NCI-H2107 (cell line): ENCODE results near the gene EPB41L4B.
"Not testable (repeated sequence)": the region's sequence is repeated elsewhere in the genome, so short reads cannot be mapped to it uniquely, and the experiment has no call there.

Experiments used
- DNase-seq: peaks from one replicate; lab custom pipeline; 2025; lab: John Stamatoyannopoulos, UW

EPB41L4B gene

DNA sequence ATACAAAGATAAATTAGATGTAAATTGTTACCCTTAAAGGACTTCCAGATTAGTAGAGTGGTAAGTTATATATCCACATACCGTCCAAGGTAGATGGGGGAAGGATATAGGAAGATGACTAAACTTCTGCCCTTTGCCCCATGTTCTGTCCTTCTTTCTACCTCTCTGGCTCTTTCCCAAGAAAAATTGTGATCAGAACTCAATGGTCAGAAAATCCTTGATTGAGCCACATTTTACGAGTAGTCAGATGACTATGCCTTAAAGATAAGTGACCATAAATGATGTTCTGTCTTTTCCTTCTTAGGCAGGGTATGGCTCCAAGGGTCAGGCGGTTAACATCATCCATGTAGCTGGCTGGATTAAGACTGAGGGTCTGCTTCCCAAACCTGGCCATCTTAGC is 158.2 kb downstream of the EPB41L4B start:
- DNase-seq = no peak

- DNase-seq = no peak
Observed at GRCh38 chr9:109161471-109161870, 159.4 kb downstream of the EPB41L4B start.

DNA sequence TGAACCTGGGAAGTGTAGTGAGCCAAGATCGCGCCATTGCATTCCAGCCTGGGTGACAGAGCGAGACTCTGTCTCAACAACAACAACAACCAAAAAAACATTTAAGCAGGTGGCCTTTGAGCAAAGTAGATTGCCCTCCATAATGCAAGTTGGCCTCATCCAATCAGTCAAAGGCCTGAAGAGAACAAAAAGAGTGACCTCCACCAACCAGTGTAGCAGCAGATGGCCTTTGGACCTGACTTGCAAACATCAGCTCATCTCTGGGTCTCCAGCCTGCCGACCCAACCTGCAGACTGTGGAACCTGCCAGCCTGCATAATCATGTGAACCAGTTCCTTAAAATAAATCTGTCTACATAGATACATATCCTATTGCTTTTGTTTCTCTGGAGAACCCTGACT is 161.3 kb downstream of the EPB41L4B start:
- no peak for DNase-seq

GRCh38 chr9:109158651-109159050 is 162.2 kb downstream of the EPB41L4B start:
- no peak for DNase-seq

DNA sequence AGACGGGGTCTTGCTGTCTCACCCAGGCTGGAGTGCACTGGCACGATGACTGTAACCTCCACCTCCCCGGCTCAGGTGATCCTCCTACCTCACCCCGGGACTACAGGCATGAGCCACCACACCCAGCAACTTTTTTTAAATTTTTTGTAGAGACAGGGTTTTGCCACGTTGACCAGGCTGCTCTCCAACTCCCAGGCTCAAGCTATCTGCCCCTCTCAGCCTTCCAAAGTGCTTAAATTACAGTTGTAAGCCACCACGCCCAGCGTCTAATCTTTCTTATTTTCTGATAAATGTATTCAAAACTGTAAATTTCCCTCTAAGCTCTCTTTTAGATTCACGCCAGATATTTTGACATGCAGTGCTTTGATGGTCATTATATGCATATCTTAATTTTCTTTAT is 164.2 kb downstream of the EPB41L4B start:
- no peak for DNase-seq

- no peak for DNase-seq
Observed at GRCh38 chr9:109150925-109151545, 169.8 kb downstream of the EPB41L4B start.

DNA sequence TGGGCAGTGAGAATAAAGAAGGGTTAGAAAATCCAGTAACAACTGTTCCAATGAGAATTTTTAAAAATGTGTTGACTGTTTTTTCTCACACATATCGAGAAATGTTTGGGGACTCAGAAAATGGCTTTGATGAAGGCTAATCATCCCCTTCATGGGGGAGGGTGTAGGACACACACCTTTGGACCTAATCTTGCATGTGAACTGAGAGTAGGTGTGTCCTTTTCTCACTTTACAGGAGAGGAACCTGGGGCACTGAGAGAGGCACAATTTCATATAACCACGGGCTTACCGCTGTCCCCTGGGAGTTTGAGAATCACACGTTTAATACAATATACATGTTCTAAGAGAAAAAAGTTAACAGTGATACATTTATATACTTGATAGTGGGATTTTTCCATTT is 171.1 kb downstream of the EPB41L4B start:
- no peak for DNase-seq

GRCh38 chr9:109149089-109149488 is 171.8 kb downstream of the EPB41L4B start:
- no peak for DNase-seq

- DNase-seq = no peak
Observed at GRCh38 chr9:109145051-109145450, 175.8 kb downstream of the EPB41L4B start.

DNA sequence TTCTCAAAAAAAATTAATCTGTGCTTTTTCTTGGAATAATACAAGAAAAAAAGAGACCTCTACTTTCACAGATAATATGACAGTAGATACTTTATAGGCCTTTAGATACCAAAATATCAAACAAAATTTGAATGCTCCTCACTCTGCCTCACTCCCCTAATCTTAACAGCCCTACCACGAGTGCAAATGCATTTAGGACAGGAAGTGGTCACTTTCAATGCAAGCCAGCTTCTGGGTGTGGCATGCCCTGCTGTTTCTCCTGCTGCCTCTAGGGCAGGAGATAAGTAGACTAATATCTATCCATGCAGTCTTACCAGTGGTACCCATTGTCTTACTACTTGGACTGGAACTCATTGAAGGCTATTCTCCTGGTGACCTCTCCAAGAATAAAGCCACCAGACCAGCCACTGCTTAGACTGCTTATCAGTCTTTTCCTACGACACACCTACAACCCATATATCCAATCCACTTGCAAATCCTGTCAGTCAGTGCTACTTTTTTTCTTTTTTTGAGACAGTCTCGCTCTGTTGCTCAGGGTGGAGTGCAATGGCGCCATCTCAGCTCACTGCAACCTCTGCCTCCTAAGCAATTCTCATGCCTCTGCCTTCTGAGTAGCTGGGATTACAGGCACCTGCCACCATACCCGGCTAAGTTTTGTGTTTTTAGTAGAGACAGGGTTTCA is 176.8 kb downstream of the EPB41L4B start:
- DNase-seq = no peak

- DNase-seq = no peak
Observed at GRCh38 chr9:109141375-109141774, 179.5 kb downstream of the EPB41L4B start.

DNA sequence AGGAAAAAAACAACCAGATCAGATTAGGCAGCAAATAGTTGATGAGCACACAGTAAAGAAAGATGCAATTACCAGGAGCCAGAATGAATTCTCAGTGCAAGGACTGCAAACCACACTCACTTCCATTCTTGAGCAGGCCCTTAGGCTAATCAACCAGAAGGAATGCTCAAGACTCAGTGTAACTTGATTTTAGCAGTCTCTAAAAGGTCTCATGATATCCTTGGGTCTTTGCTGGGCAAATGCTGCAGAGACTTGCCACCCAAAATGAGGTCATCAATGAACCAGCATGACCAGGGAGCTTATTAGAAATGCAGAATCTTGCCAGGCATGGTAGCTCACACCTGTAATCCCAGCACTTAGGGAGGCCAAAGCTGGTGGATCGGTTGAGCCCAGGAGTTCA is 181.0 kb downstream of the EPB41L4B start:
- no peak for DNase-seq

DNA sequence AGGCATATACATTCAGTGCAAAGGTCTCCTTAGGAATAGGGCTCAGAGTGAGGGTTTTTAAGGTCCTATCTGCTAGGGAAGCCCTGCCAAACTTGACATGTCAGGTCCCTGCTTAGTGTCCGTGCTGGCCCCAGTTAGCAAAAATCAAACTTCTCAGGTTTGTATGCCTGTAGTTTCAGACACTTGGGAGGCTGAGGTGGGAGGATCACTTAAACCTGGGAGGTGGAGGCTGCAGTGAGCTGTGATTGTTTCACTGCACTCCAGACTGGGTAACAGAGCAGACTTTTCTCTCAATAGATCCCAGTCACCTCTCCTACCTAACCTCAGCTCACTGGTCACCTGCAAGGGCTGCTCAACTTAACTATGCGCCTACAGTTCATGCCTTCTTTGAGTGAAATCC is 182.4 kb downstream of the EPB41L4B start:
- DNase-seq = no peak

DNA sequence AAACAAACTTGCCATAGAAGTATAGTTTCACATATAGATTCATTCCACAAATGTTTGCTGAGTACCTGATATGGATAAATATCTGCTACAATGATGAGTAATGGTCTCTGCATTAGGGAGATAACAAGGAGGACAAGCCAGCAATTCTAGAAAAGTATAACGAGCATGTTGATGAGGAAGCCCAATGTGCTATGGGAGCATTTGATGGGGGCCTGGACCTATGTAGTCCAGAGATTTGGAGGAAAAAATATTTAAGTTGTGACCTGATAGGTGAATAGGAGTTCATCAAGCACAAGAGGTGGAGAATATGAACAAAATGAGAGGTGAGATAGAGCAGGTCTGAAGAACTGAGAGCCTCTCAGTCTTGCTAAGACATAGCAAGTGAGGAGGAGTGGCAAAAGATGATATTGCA is 186.7 kb downstream of the EPB41L4B start:
- DNase-seq = no peak

DNA sequence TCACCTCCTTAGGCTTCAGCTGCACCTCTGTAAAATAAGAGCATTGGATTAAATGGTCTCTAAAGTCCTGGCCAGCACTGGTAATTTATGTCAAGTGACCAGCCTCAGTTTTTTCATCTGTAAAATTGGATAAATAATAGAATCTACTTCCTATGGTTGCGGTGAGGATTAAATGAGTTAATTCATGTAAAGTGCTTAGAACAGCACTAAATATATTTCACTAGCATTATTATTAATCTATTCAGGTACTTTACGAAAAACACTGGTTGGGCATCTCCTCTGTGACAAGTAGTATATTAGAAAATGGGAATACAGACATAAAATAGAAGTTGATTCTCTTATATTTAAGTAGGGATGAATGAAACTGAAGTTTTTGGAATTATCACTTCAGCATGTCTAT is 187.3 kb downstream of the EPB41L4B start:
- no peak for DNase-seq

GRCh38 chr9:109132567-109133021 is 188.3 kb downstream of the EPB41L4B start:
- DNase-seq = no peak

GRCh38 chr9:109129470-109130197 is 191.2 kb downstream of the EPB41L4B start:
- DNase-seq = no peak

DNA sequence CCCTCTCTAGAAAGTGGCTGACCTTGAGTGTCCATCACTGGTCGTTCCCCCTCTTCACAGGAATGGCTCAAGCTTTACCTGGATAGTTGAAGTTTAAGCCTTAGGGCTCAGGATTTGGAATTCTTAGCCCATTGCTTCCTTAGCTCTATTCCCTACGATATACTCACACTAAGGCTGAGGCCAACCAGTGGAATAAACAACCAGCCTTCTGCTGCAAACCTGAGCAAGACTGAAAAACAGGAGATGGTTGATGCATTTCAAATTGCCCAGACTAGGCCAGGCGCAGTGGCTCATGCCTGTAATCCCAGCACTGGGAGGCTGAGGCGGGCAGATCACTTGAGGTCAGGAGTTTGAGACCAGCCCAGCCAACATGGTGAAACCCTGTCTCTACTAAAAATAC is 194.2 kb downstream of the EPB41L4B start:
- DNase-seq = not testable (repeated sequence)

DNA sequence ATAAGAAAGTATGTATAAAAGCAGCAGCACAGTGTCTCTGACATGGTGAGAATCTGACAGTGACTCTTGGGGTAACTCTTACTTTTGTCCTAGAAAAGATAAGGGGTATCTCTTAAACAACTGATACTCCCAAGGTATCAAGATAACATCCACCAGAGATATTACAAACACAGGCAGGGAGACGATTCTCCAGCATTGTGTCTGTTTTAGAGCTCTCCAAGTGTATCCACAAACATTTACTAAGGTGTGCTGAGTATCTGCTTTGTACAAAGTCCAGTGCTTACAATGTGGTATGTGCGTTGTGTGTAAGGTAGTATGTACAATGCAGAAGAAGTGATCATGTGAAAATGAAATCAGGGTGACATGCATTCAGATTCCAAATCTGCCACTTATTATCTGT is 196.7 kb downstream of the EPB41L4B start:
- no peak for DNase-seq

- DNase-seq = no peak
Observed at GRCh38 chr9:109122726-109123621, 197.9 kb downstream of the EPB41L4B start.
